Lung (tissue), 11 donors: ENCODE data around the gene GOLGA6L9. TPM values are rescaled to one million over a fixed set of nuclear protein-coding genes. Genes with fewer than 3 reads are reported as not detected.
"Not testable (repeated sequence)": the region's sequence is repeated elsewhere in the genome, so short reads cannot be mapped to it uniquely, and the experiment has no call there.

Experiments used
- ATAC-seq: fragments of 200-7000 bp; cut with Tn5 transposase; one replicate; pipeline ENCODE4 v1.9.1; 2020; ENCODE audit warnings: moderate number of reproducible peaks; ENCODE audit not compliant: insufficient read depth, low FRiP score
- DNase-seq, 3 donors: peaks; one replicate each; pipeline ENCODE4 v3.0.0-alpha.2; 2013 to 2017
- H3K27ac ChIP-seq, 2 donors: one replicate each; pipeline ENCODE4 v1.5.1; 2013; ENCODE audit warnings: mild to moderate bottlenecking in 2 of 2, moderate library complexity in 2 of 2, control low read depth in 1 of 2, inconsistent platforms in 1 of 2, low read depth in 1 of 2, low read length in 1 of 2
- H3K27me3 ChIP-seq, 3 donors: one replicate each; pipeline ENCODE4 v1.5.1; 2013; ENCODE audit warnings: low read length in 2 of 3; ENCODE audit not compliant: control insufficient read depth in 3 of 3, insufficient read depth in 3 of 3
- H3K36me3 ChIP-seq, 4 donors: one replicate each; pipeline ENCODE4 v1.5.1; 2013; ENCODE audit warnings: low read length in 4 of 4, mild to moderate bottlenecking in 1 of 4, moderate library complexity in 1 of 4; ENCODE audit not compliant: control insufficient read depth in 4 of 4, insufficient read depth in 4 of 4
- H3K4me1 ChIP-seq, 5 donors: one replicate each; pipeline ENCODE4 v1.5.1; 2013; ENCODE audit warnings: low read length in 5 of 5, mild to moderate bottlenecking in 2 of 5, moderate library complexity in 1 of 5; ENCODE audit not compliant: control insufficient read depth in 5 of 5, insufficient read depth in 5 of 5
- H3K4me3 ChIP-seq: one replicate; pipeline ENCODE4 v1.5.1; 2013; ENCODE audit warnings: mild to moderate bottlenecking, control low read depth, moderate library complexity
- H3K9ac ChIP-seq, 2 donors: one replicate each; pipeline ENCODE4 v1.5.1; 2013; ENCODE audit warnings: low read length in 2 of 2, control low read depth in 1 of 2; ENCODE audit not compliant: insufficient read depth in 1 of 2
- H3K9me3 ChIP-seq, 4 donors: one replicate each; pipeline ENCODE4 v1.5.1; 2013; ENCODE audit warnings: low read length in 3 of 4, mild to moderate bottlenecking in 1 of 4, moderate library complexity in 1 of 4; ENCODE audit not compliant: control insufficient read depth in 4 of 4, insufficient read depth in 3 of 4
- WGBS, 2 donors: extraction: QIAGEN DNeasy Blood & Tissue Kit; methylation state at CpG; one replicate each; pipeline ENCODE4 v1.1.7; 2013; 5-methylcytosine and 5-hydroxymethylcytosine counted together
- polyA plus RNA-seq, 2 donors: library from polyadenylated mRNA; stranded (reverse); fragments of 200-250 nt; gene quantifications; one replicate each; pipeline ENCODE4 v1.2.1, GENCODE V29; 2013
- small RNA-seq: library from RNA; depleted of rRNA; stranded (forward); fragments of <200 nt; gene quantifications from one replicate; pipeline ENCODE3, GENCODE V24; 2014; ENCODE audit warnings: low replicate concordance
- total RNA-seq, 2 donors: library from RNA; depleted of rRNA in 1 of 2; stranded (reverse); fragments of >200 nt in 1 of 2; gene quantifications; one replicate each; pipeline ENCODE4 v1.2.1, GENCODE V29; 2014 to 2021
- donor health status: Bipolar disorder and iron deficiency.
- donor health status: healthy.
- donor health status: DM: yes; HTN: yes; CAD: no.

Gene GOLGA6L9
- total and polyA plus RNA-seq, 4 donors: 1.5 to 13.7 (median 8.2) TPM

DNA sequence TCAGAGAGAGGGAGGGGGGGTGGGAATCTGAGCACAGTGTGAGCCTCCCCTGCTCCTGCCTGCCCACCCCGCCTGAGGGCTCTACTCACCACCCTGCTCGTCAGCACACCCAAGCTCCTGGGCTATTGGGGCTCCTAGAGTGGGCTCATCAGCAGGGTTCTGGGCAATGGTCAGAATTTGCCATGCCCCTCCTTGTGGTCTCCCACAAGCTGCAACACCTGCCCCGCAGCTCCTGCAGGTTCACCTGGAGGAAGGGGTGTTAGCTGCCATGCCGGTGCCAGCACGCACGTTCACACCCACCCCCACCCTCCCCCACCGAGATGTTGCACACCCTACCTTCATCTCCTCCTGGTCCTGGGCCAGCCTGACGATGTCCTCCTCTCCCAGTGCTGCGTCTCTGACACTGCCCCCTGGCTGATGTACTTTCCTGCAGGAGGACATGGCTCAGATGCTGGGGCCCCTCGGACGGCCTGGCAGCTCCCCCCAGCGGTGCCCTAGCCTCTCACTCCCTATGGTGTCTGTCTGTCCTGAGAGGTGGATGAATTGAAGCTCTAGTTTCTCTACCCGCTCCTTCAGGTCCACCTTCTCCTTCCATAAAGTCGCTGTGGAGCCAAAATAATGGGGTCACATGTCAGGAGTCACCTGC, 47.2 kb downstream of the GOLGA6L9 start:
- H3K9me3 ChIP-seq, H3K4me3 ChIP-seq, H3K36me3 ChIP-seq, ATAC-seq, H3K27ac ChIP-seq, H3K27me3 ChIP-seq, H3K9ac ChIP-seq, H3K4me1 ChIP-seq: not testable (repeated sequence)
- DNase-seq: peak in 1 of 3 donors; percentile 7
- 91 to 93% methylated on average over 13 to 14 of the region's 14 CpGs for WGBS, 2 donors

DNA sequence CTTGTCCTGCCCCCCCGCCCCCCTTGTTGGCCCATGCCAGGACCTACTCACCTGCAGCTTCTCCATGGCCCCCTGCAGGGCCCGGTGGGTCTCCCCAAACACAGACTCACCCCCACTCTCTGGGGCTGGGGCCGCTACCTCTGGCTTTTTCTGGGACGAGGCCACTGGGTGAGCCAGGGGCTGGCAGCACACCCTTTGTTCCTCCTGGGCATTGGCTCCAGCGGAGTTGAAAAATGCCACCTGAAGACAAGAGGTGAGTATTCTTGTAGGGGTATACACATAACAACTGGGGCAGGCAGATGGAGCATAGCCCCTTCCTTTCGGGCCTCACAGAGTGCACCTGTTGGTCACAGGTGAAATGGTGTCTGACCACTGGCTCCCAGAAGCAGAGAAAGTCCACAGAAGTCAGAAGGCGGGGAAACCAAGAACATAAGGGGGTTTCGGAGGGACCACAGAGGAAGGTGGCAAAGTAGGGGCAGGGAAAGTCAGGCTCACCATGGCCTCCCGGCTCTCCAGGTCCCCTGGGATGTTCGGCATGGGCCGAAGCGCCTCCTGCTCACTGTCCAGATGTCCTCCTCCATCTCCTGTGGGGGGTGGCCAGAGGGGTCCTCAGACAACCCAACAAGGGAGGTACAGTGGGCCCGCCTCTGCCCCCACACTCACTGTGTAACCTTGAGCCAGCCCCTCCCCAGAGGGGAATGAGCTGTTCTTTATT, 47.9 kb downstream of the GOLGA6L9 start:
- H3K27me3 ChIP-seq, H3K27ac ChIP-seq, ATAC-seq, H3K9me3 ChIP-seq, DNase-seq, H3K9ac ChIP-seq, H3K4me1 ChIP-seq, H3K36me3 ChIP-seq, H3K4me3 ChIP-seq: not testable (repeated sequence)
- WGBS, 2 donors: 92 to 93% methylated on average over 11 of the region's 13 CpGs

Small RNAs within 50 kb of the gene (small RNA-seq; reads per million reads assigned to genes)
- not detected for gene AC245033.3

Other genes starting within 250 kb of the GOLGA6L9 start
- gene EFL1, start 167.1 kb upstream of the GOLGA6L9 start, total RNA-seq: 10 to 100 TPM; 14.4 to 22.9 TPM
- gene EFL1, start 167.1 kb upstream of the GOLGA6L9 start, polyA plus RNA-seq: 1 to 10 TPM; 4.1 to 8.7 TPM
- 10 to 100 TPM; 45.7 to 54.0 TPM for gene SAXO2, start 167.0 kb upstream of the GOLGA6L9 start, total RNA-seq
- gene SAXO2, start 167.0 kb upstream of the GOLGA6L9 start, polyA plus RNA-seq: 10 to 100 TPM in 1 of 2 donors, 1 to 10 TPM in 1; 5.9 to 13.5 TPM
- 1 to 10 TPM; 2.6 to 7.0 TPM for gene GOLGA6L10, start 80.3 kb upstream of the GOLGA6L9 start, total RNA-seq
- 1 to 10 TPM in 1 of 2 donors, under 1 TPM in 1; 0.63 to 2.8 TPM for gene GOLGA6L10, start 80.3 kb upstream of the GOLGA6L9 start, polyA plus RNA-seq
- 1,000 to 10,000 TPM; 1,181 to 1,750 TPM for gene RPS17, start 110.6 kb downstream of the GOLGA6L9 start, total RNA-seq
- gene RPS17, start 110.6 kb downstream of the GOLGA6L9 start, polyA plus RNA-seq: 1,000 to 10,000 TPM; 3,085 to 4,573 TPM
- 1 to 10 TPM; 3.8 to 4.0 TPM for gene CPEB1, start 217.5 kb downstream of the GOLGA6L9 start, total RNA-seq
- under 1 TPM; 0.42 to 0.89 TPM for gene CPEB1, start 217.5 kb downstream of the GOLGA6L9 start, polyA plus RNA-seq